ENCODE results near the gene INS.

Gene INS

GRCh38 chr11:2164081-2164480, 3.1 kb upstream of the INS start:
- no peak for DNase-seq

- DNase-seq, result no peak
These were observed 2.5 kb upstream of the INS start for GRCh38 chr11:2163428-2163978.

GRCh38 chr11:2159536-2160413, 1.2 kb downstream of the INS start:
- no peak for DNase-seq

GRCh38 chr11:2158966-2159365, 2.0 kb downstream of the INS start:
- DNase-seq, result no peak

- no peak for DNase-seq
These were observed 2.7 kb downstream of the INS start for GRCh38 chr11:2158296-2158737.

- no peak for DNase-seq
These were observed 3.5 kb downstream of the INS start for GRCh38 chr11:2157294-2158040.

GRCh38 chr11:2156416-2157182, 4.4 kb downstream of the INS start:
- peak; percentile 71 for DNase-seq

- DNase-seq, result no peak
These were observed 5.5 kb downstream of the INS start for GRCh38 chr11:2155511-2155910.

- no peak for DNase-seq
These were observed 6.1 kb downstream of the INS start for GRCh38 chr11:2154889-2155288.

- no peak for DNase-seq
These were observed 6.8 kb downstream of the INS start for GRCh38 chr11:2154195-2154585.

GRCh38 chr11:2153581-2154194, 7.3 kb downstream of the INS start:
- DNase-seq, result no peak

- peak; percentile 77 for DNase-seq
These were observed 9.3 kb downstream of the INS start for GRCh38 chr11:2151500-2152257.

- DNase-seq, result no peak
These were observed 10.9 kb downstream of the INS start for GRCh38 chr11:2149864-2150847.

GRCh38 chr11:2149460-2149859, 11.5 kb downstream of the INS start:
- DNase-seq, result no peak

GRCh38 chr11:2148595-2148994, 12.4 kb downstream of the INS start:
- no peak for DNase-seq

- no peak for DNase-seq
These were observed 13.6 kb downstream of the INS start for GRCh38 chr11:2147391-2147790.

- DNase-seq, result no peak
These were observed 15.0 kb downstream of the INS start for GRCh38 chr11:2146051-2146450.

- no peak for DNase-seq
These were observed 16.3 kb downstream of the INS start for GRCh38 chr11:2144544-2145248.

- DNase-seq, result peak; percentile 17
These were observed 17.0 kb downstream of the INS start for GRCh38 chr11:2143799-2144543.

Data from activated CD4-positive, alpha-beta T cell treated with anti-CD3 and anti-CD28 coated beads, Interleukin-2, Interleukin-6, amounts not matched to agents 100 ng/mL and 50 ng/mL, durations not matched to agents 16 hours and 8 hours (primary cell).